Measurements from ENCODE around the gene DAB2IP.

Gene DAB2IP

DNA sequence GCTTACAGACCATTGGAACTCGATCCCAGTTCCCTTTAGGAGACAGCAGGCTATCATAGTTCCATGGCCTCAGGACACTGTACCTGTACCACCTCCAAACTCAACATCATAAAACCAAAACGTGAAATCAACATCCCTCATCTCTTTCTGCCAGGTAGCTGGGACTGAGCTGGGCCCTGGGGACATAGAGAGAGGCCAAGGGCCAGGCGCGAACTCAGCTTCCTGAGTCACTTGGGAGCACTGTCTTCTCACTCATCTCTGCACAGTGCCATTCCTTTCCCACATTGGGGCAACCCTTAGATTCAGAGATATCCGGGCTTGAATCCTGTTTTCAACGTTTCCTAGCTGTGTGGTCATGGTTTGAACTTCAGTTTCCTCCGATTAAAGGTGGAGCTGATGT lies 12.2 kb downstream of the DAB2IP start:
- DNase-seq (ENCODE audit: low spot score) = no peak

DNA sequence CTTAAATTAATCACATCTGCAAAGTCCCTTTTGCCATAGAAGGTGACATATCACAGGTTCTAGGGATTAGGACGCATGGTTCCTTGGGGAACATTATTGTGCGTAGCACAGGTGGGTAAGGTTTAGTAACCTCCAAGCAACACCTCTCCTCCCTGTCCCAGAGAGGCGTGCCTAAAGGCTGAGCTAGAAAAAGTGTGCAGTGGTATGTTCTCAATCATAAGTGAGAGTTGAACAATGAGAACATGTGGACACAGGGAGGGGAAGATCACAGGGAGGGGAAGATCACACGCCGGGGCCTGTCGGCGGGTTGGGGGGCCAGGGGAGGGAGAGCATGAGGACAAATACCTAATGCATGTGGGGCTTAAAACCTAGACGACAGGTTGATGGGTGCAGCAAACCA lies 14.9 kb downstream of the DAB2IP start:
- no peak for DNase-seq (ENCODE audit: low spot score)

DNA sequence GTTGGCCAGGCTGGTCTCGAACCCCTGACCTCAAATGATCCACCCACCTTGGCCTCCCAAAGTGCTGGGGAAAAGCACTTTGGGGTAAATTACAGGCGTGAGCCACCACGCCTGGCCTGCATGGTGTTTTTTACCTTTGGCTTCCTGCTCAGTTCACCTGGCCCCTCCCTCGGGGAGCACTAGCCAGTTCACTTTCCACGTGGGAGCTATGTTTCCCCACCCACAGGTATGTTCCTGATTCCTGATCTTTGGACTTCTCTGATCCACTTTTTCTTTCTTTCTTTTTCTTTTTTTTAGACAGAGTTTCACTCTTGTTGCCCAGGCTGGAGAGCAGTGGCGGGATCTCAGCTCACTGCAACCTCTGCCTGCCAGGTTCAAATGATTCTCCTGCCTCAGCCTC lies 15.8 kb downstream of the DAB2IP start:
- no peak for DNase-seq (ENCODE audit: low spot score)

DNA sequence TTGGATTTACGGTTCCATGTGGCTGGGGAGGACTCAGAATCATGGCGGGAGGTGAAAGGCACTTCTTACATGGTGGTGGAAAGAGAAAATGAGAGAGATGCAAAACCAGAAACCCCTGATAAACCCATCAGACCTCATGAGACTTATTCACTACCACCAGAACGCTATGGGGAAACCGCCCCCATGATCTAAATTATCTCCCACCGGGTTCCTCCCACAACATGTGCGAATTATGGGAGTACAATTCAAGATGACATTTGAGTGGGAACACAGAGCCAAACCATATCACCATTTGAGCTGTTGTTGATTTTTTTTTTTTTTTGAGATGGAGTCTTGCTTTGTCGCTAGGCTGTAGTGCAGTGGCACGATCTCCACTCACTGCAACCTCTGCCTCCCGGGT lies 16.5 kb downstream of the DAB2IP start:
- no peak for DNase-seq (ENCODE audit: low spot score)

DNA sequence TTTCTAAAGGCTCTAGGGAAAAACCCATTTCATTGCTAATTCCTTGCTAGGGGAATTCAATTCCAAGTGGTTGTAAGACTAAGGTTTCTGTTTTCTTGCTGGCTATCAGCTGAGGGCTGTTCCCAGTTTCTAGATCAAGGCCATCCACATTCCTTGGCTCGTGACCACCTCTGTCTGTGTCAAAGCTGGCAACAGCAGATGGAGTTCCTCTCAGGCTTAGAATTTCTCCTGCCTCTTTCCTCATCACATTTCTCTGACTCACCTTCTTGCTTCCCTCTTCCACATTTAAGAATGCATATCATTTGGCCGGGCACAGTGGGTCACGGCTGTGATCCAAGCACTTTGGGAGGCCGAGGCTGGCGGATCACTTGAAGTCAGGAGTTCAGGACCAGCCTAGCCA lies 19.0 kb downstream of the DAB2IP start:
- peak; percentile 51 for DNase-seq (ENCODE audit: low spot score)

DNA sequence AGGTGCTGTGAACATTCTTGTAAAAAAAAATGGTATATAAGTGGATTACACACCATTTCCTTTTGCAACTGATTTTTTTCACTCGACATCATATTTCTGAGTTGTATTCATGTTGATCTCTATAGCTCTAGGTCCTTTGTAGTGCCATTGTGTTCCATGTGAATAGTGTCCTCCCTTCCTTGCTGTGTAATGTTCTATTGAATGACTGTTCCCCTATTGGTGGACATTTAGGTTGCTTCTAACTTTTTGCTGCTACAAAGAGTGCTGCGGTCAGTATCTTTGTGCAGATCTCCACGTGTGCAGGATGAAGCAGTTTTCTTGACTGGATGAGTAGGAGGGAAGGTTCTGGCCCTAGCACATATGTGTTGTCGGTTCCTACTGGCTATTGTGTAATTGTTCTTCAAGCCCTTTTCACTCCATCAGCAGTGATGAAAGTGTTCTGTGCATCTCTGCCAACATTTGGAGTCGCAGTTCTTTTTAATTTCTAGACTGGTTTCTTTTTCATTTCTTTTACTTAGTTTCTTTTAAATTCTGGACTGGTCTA lies 20.2 kb downstream of the DAB2IP start:
- DNase-seq (ENCODE audit: low spot score) = peak; percentile 55

DNA sequence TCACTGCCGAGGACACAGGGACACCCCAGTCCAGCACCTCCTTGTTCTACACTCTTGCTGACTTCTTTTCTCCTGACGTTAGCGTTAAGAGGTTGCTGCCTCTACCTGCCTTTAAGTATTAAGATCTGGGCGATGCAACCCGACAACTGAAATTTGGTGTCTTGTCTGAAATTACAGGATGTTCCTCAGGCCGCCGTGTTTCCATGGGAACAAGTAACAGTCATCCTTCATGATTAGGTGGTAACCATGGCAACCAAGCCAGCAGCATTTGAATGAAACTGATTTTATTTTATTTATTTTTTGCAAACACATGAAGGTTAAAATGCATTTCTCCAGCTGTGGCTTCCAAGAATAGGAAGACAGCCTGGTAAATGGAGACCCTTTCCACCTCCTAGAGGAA lies 20.8 kb downstream of the DAB2IP start:
- no peak for DNase-seq (ENCODE audit: low spot score)

DNA sequence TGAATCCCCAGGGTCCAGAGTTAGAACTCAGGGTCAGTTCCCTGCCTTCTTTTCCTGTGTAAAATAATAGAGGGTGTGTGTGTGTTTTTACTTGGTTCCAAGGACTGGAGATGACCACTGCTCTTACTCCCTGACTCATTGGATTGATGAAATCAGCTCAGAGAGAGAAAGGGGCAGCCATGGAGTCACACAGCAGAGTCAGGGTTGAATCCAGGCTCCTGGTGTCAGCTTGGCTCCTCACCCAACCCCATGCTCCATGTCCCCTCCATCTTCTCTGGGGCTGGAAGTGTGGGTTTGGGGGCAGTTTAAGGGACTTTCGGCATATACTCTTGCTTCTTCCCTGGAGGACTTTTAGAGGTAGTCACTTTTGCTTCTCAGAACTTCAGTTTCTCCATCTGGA lies 21.6 kb downstream of the DAB2IP start:
- no peak for DNase-seq (ENCODE audit: low spot score)

DNA sequence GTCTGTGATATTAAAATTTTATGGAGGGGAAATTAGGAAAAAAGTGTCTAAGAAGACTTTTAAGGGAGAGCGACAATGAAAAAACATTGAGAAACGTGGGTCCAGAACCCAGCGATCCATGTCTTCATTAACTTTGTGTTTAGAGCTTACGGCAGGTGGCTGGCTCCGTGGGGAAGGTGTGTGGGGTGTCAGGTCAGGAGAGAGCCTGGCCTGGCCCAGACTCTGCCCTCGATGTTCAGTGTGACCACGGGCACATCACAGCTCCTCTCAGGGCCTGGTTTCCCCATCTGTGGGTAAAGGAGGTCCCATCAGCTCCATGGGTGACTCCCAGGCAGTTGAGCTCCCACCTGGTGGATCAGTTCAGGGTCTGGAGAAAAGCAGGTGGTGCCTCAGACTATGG lies 22.1 kb downstream of the DAB2IP start:
- no peak for DNase-seq (ENCODE audit: low spot score)

DNA sequence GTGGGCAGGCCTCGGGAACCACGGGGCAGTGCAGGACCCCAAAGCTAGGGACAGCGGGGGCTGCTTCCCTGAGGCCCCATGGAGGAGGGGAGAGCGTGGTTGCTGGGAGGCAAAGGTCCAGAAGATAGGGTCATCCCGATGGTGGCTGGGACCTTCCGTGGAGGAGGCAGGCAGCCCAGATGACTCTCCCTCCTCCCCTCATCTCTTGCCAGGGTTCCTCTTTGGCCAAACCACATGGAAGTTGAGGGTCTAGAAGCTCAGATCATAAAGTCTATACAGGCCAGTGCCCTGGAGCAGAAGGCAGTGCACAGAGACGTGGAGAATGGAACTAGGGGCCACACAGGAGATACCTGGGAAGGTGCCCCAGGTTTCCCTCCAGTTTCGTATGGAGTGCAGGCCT lies 22.6 kb downstream of the DAB2IP start:
- DNase-seq (ENCODE audit: low spot score) = no peak

DNA sequence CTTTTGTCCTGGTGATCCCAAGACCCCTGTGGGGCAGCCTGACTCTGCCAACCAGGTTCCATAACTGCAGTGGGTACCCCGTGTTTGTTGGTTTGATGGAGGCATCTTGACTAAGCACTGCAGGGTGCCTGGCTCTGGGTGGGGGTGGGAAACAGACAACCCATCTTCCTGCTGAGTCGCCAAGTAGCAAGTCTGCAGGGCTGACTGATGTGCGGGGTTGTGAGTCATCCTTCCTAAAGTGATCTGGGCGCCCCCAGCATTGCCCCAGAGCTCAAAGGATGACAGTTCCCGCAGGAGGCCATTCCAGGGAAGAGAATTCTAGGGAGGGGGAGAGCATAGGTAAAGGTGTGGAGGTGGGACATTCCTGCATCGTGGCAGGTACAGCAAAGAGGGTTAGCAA lies 23.5 kb downstream of the DAB2IP start:
- peak; percentile 50 for DNase-seq (ENCODE audit: low spot score)

DNA sequence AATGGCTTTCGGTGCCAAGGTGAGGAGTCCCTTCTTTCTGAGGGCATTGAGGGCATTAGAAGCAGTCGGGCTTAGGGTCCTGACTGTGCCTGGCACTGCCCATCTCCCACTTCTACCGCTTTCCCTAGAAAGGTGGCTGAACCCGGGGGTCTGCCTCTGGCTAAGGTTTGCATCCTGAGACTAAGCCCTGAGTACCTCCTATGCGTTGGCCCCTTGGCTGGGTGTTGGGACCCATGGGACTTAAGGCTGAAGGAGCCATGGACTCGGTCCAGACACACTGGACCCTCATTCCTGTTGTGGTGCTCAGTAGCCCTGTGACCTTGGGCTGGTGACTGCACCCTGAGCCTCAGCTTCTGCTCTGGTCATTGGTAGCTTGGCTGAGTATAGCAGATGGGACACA lies 23.9 kb downstream of the DAB2IP start:
- DNase-seq (ENCODE audit: low spot score) = no peak

DNA sequence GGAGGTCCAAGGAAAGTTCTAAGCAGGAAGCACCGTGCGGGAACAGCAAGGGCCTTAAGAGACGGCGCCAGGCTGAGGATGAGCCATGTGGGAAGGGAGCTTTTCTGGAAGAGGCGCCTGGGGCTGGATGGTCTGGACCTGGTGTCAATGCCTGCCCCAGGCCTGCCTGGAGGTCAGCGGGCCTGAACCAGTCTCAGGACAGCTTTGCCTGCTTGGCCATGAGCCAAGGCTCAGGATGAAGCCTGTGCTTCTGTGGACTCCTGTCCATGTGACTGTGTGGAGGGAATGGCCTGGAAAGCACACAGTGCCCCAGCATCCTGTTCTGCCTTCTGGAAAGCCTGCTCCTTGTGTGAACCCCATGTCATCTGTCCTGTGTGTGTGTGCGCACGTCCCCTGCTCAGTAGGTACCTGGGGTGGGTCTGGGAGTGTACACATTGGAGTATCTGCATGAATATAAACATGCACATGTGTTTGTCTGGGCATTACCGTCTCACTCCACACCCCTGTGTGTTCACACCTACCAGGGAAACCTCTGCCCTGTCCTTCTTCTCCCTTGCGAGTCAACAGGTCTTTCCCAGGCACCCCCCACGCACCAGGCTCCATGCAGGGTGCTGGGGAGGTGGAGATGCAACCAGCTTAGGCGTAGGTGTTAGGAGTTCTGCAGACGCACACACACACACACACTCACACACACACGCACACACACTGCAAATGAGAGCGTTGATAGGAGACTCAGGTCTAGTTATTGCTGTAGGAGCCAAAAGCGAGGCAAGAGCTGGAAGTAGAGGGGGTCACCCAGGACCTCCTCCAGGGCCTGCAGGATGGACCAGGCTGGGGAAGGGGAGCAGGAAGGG lies 24.8 kb downstream of the DAB2IP start:
- DNase-seq (ENCODE audit: low spot score) = no peak

DNA sequence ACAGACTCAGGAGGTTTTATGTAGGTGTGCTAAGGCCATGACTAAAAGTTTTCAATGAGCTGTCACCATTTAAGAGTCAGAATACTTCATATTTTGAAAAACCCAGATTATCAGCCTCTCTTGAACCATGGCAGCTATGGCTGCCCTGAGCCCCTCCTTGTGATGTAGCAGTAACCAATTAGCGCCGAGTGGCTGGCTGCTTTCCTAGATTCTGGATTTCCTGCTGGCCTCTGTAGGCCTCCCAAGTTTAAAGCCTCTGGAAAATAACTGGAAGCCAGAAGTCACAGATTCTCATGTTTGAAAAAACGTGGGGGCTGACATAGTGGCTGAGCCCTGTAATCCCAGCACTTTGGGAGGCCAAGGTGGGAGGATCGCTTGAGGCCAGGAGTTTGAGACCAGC lies 25.5 kb downstream of the DAB2IP start:
- no peak for DNase-seq (ENCODE audit: low spot score)

DNA sequence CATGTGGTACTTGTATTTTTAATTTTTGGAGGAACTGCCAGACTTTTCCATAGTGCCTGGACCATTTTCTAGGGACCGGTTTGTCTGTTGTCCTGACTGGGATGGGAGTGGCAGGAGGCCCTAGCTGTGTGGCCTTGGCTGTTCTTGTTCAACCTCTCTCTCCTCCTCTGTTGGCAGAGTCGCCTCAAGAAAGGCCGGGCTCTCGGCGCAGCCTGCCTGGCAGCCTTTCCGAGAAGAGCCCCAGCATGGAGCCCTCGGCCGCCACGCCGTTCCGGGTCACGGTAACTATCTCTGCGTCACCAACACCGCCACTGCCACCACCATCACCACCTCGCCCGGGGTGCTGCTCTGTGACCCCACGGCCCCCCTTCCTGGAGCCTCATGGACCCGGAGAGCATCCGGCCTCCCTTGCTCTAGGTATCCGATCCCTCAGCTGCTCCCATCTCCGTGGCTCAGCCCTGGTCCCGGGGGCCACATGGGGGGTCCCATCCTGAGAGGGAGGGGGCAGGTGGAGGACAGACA lies 27.1 kb downstream of the DAB2IP start:
- DNase-seq (ENCODE audit: low spot score) = no peak

DNA sequence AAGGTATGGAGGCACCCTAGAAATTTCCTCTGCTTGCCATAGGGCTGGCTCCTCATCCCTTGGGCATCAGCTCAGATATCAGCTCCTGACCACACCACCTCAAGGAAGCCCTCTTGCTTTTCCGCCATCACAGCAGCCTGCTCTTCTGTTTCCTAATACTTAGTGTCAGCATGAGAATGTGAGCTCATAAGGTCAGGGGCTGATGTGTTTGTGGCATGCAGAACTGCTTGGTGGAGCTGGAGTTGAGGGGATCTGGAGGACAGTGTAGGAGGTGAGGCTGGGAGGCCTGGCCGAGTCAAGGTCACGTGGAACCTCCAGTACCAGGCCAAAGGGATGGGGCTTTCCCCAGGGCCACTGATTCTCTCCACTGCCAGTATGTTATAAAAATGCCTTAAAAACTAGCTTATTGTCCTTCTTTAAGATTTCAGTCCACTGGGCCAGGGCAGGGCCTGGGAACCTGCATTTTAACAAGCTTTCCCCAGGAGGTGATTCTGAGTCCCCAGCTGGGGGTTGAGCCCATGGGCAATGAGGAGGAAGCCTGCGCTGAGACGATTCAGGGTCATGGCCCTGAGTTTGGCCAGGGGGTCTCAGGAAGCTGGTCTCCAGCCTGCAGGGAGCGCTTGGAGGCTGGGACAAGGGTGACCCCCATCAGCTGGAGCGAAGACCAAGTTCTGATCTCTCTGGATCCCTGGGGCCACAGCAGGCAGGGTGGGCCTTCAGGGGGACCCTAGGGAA lies 28.6 kb downstream of the DAB2IP start:
- DNase-seq (ENCODE audit: low spot score) = no peak

DNA sequence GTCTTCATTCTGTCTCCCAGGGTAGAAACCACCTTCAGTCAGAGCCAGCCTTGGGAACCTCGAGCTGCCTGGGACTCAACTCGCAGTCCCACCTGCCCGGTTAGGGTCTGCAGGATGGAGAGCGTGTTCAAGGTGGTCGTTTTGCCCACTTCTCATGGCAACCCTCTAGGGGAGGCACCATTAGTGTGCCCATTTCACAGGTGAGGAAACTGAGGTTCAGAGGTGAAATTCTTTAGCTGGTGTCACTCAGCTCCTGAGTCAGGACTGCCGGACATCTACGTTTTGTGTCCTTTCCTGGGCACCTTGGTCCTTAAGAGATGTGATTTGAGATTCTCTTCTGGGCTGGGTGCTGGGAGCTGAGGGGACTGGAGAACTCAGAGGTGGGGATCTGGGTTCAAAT lies 30.0 kb downstream of the DAB2IP start:
- no peak for DNase-seq (ENCODE audit: low spot score)

DNA sequence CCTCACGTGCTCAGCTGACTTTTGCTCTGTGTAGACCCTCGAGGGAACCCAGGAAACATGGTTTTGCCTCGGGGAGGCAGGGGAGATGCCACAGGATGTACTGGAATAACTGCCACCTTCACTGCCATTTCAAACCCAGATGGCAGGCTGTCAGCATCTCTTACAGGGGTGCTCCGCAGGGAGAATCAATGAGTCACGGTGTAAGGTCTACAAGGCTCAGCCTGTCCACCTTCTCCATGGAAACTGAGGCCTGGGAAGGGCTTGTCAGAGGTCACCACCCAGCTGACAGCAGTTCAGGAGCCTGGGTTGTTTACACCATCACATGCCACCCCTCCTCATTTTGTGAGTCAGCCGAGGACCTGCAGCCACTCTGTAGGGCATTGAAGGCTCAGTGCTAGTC lies 30.8 kb downstream of the DAB2IP start:
- no peak for DNase-seq (ENCODE audit: low spot score)

DNA sequence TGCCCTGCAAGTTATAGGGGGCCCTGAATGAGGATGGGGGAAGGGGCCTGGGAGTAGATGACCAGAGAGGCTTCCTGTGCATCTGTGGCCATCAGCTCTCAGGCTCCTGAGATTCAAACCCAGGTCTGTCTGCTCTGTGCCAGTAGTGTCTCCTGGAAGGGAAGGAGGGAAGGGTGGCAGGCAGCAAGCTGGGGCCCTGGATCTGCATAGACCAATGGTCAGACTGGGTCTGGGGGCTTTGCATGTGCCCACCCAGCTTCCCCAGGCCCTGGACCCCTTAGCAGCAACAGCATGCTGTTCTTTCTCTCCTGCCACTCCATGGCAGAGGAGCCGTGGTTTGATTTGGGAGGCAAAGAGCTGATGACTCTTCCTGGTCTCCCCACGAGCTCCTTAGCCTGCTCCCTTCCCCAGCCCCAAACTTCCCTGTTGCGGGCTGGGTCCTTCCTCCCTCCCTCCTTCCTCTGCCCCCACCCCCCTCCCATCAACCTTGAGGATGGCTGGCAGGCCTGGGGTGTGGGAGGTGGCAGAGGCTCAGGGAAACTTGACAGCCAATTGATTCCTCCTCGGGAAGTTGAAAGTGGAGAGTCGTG lies 31.6 kb downstream of the DAB2IP start:
- DNase-seq (ENCODE audit: low spot score) = no peak

DNA sequence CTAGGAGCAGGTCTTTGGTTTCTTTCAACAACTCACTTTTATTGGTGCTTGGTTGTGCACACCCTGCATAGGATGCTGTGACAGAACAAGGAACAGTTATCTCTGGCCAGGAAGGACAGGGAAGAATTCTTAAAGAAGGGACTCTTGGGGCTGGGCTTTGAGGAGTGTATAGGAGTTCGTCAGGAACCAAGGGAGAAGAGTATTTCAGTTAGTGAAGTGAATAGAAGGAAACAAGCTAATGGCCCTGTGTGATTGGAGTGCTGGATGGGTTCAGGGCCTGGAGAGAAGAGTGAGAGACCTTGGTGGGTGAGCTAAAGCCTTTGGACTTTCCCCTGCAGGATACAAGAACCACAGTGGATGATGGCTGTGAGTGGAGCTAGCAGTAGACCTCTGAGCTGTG lies 32.2 kb downstream of the DAB2IP start:
- no peak for DNase-seq (ENCODE audit: low spot score)

DNA sequence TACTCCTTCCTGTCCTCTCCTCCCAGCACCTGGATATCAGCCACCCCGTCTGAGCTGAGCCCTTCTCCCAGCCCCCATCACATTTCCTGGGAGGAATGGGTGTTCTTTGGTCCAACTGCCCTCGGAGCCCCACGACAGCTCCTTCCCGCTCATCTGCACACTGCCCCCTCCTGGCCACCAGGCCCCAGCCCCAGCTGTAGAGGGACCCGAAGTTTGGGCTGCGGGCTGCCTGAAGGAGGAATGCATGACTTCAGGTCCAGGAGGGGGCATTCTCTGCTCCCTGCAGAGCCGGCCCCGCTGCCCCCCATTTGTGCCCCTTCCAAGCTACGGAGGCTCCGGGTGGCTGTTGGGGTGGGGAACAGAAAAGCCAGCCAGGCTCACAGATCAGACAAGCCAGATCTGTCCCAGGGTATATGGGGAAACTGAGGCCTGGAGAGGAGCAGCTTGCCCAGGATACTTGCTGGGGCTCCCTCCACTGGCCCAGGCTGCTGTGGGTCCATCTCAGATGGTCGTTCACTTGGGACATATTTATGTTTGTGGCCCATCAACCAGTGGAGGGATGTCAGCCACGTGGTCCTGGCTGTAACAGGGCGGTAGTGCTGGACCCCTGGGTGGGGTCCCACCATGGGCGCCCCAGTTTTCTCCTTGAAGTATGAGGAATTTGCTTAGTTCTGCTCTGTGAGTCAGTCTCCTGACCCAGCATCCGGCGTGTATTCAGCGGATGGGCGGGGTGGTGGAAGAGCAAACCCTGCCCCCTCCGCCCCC lies 33.1 kb downstream of the DAB2IP start:
- DNase-seq (ENCODE audit: low spot score) = peak; percentile 66
